Measurements from ENCODE around the gene TTC6. TPM values are rescaled to one million over a fixed set of nuclear protein-coding genes. Genes with fewer than 3 reads are reported as not detected.

TTC6 gene
- total and polyA plus RNA-seq, 4 donors: 0.50 to 34.4 (median 5.0) TPM

GRCh38 chr14:37587131-37587803 lies 8.2 kb upstream of the TTC6 start:
- Histone ChIP-seq H3K36me3 (ENCODE audit: control insufficient read depth in 4 of 4, insufficient read depth in 4 of 4, low read length in 4 of 4) (no peaks in the 10 kb centered on the region), H3K27me3 (ENCODE audit: control insufficient read depth in 3 of 3, insufficient read depth in 3 of 3, low read length in 2 of 3) (peaks cover 7 to 83% (median 80%) of the 10 kb centered on the region in 3 donors), H3K4me1 (ENCODE audit: control insufficient read depth in 5 of 5, insufficient read depth in 5 of 5, low read length in 5 of 5) (peaks cover 0 to 15% (median 3%) of the 10 kb centered on the region in 5 donors), H3K4me3 (no peak overlapping the region), H3K9ac (ENCODE audit: insufficient read depth in 1 of 2, low read length in 2 of 2) (peak overlapping the region; percentile 2 to 65), H3K27ac (ENCODE audit: low read depth in 1 of 2, low read length in 1 of 2) (peak overlapping the region in 1 of 2 donors; percentile 85), H3K9me3 (ENCODE audit: control insufficient read depth in 4 of 4, insufficient read depth in 3 of 4, low read length in 3 of 4) (peaks cover 0 to 15% (median 0%) of the 10 kb centered on the region in 4 donors)
- TF ChIP-seq, protein P1, sequence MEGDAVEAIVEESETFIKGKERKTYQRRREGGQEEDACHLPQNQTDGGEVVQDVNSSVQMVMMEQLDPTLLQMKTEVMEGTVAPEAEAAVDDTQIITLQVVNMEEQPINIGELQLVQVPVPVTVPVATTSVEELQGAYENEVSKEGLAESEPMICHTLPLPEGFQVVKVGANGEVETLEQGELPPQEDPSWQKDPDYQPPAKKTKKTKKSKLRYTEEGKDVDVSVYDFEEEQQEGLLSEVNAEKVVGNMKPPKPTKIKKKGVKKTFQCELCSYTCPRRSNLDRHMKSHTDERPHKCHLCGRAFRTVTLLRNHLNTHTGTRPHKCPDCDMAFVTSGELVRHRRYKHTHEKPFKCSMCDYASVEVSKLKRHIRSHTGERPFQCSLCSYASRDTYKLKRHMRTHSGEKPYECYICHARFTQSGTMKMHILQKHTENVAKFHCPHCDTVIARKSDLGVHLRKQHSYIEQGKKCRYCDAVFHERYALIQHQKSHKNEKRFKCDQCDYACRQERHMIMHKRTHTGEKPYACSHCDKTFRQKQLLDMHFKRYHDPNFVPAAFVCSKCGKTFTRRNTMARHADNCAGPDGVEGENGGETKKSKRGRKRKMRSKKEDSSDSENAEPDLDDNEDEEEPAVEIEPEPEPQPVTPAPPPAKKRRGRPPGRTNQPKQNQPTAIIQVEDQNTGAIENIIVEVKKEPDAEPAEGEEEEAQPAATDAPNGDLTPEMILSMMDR (IDR thresholded peaks at IDR 0.05; ENCODE audit: control extremely low read depth, extremely low read depth): no peak
- ATAC-seq (ENCODE audit: insufficient read depth, low FRiP score) (no peak), DNase-seq (peak in 2 of 3 donors; percentile 39 to 67)
- WGBS, 2 donors: 10% methylated on average over 4 of the region's 4 CpGs

GRCh38 chr14:37587881-37588666 lies 7.4 kb upstream of the TTC6 start:
- ATAC-seq (ENCODE audit: insufficient read depth, low FRiP score): no peak

GRCh38 chr14:37588667-37588955 lies 6.8 kb upstream of the TTC6 start:
- peaks cover 0 to 14% (median 0%) of the 10 kb centered on the region in 5 donors for H3K4me1 ChIP-seq (ENCODE audit: control insufficient read depth in 5 of 5, insufficient read depth in 5 of 5, low read length in 5 of 5)
- WGBS, 2 donors: 14 to 16% methylated on average over 6 of the region's 6 CpGs
- no peak overlapping the region for H3K4me3 ChIP-seq
- ATAC-seq (ENCODE audit: insufficient read depth, low FRiP score) (no peak), DNase-seq (peak in 2 of 3 donors; percentile 39 to 59)
- H3K36me3 ChIP-seq (ENCODE audit: control insufficient read depth in 4 of 4, insufficient read depth in 4 of 4, low read length in 4 of 4): no peaks in the 10 kb centered on the region
- peak overlapping the region; percentile 3 to 65 for H3K9ac ChIP-seq (ENCODE audit: insufficient read depth in 1 of 2, low read length in 2 of 2)
- TF ChIP-seq, protein P1 (IDR thresholded peaks at IDR 0.05; ENCODE audit: control extremely low read depth, extremely low read depth): no peak
- peaks cover 0 to 18% (median 0%) of the 10 kb centered on the region in 4 donors for H3K9me3 ChIP-seq (ENCODE audit: control insufficient read depth in 4 of 4, insufficient read depth in 3 of 4, low read length in 3 of 4)
- H3K27me3 ChIP-seq (ENCODE audit: control insufficient read depth in 3 of 3, insufficient read depth in 3 of 3, low read length in 2 of 3): peaks cover 4 to 86% (median 84%) of the 10 kb centered on the region in 3 donors
- H3K27ac ChIP-seq (ENCODE audit: low read depth in 1 of 2, low read length in 1 of 2): peak overlapping the region in 1 of 2 donors; percentile 85

More at GRCh38 chr14:37587881-37588666, 7.4 kb upstream of the TTC6 start:
- Histone ChIP-seq H3K4me3 (peak overlapping the region; percentile 2), H3K9ac (ENCODE audit: insufficient read depth in 1 of 2, low read length in 2 of 2) (peak overlapping the region; percentile 3 to 65), H3K9me3 (ENCODE audit: control insufficient read depth in 4 of 4, insufficient read depth in 3 of 4, low read length in 3 of 4) (peaks cover 0 to 22% (median 0%) of the 10 kb centered on the region in 4 donors), H3K36me3 (ENCODE audit: control insufficient read depth in 4 of 4, insufficient read depth in 4 of 4, low read length in 4 of 4) (no peaks in the 10 kb centered on the region), H3K27me3 (ENCODE audit: control insufficient read depth in 3 of 3, insufficient read depth in 3 of 3, low read length in 2 of 3) (peaks cover 7 to 83% (median 81%) of the 10 kb centered on the region in 3 donors), H3K27ac (ENCODE audit: low read depth in 1 of 2, low read length in 1 of 2) (peak overlapping the region in 1 of 2 donors; percentile 85), H3K4me1 (ENCODE audit: control insufficient read depth in 5 of 5, insufficient read depth in 5 of 5, low read length in 5 of 5) (peaks cover 0 to 15% (median 3%) of the 10 kb centered on the region in 5 donors)
- TF ChIP-seq, protein P1 (IDR thresholded peaks at IDR 0.05; ENCODE audit: control extremely low read depth, extremely low read depth): no peak
- WGBS, 2 donors: 2 to 5% methylated on average over 57 to 63 of the region's 63 CpGs
- DNase-seq: peak; percentile 52 to 61 (median 57)

Data from lung (tissue), 12 donors.